H1 (cell line): Measurements from ENCODE around the gene SFN. TPM values are rescaled to one million over a fixed set of nuclear protein-coding genes. Genes with fewer than 3 reads are reported as not detected.

Source experiments
- CTCF ChIA-PET: fragments of 300-600 bp; sonication (Branson Sonifier 250); formaldehyde crosslinking; loops from one replicate; lab custom pipeline; 2021; ENCODE audit not compliant: partially characterized antibody; lab: Charles Lee
- POLR2A ChIA-PET: fragments of 300-600 bp; sonication (Branson Sonifier 250); formaldehyde crosslinking; loops from one replicate; lab custom pipeline; 2021; ENCODE audit warnings: inconsistent platforms; ENCODE audit not compliant: partially characterized antibody; lab: Charles Lee
- DNase-seq, 2 experiments: peaks; one replicate each; pipeline versions ENCODE4 v3.0.0 to v3.0.0-alpha.2; 2010 to 2022; ENCODE audit warnings: low spot score in 2 of 2, low read depth in 1 of 2, mixed read lengths in 1 of 2
- FAIRE-seq: peaks from 2 replicates; lab custom pipeline; 2011; peaks lifted over from hg19 to GRCh38; lab: Jason Lieb, UNC
- H2AFZ ChIP-seq: 2 replicates; pipeline ENCODE4 v1.8.1; 2012; ENCODE audit warnings: low read length, inconsistent platforms
- H2AK5ac ChIP-seq: 2 replicates; pipeline ENCODE4 v1.6.1; 2013; ENCODE audit warnings: low read depth, low read length
- H2BK120ac ChIP-seq: replicated peaks from 2 replicates; pipeline ENCODE3; 2013; ENCODE audit warnings: low read depth, low read length, inconsistent platforms
- H2BK12ac ChIP-seq: 2 replicates; pipeline ENCODE4 v1.6.1; 2013; ENCODE audit warnings: low read depth, low read length
- H2BK15ac ChIP-seq: 2 replicates; pipeline ENCODE4 v1.6.1; 2013; ENCODE audit warnings: low read length
- H2BK20ac ChIP-seq: 2 replicates; pipeline ENCODE4 v1.6.1; 2013; ENCODE audit warnings: low read length
- H2BK5ac ChIP-seq: 2 replicates; pipeline ENCODE4 v1.6.1; 2013; ENCODE audit warnings: low read depth, low read length
- H3K14ac ChIP-seq: 2 replicates; pipeline ENCODE4 v1.6.1; 2013; ENCODE audit warnings: inconsistent platforms; ENCODE audit not compliant: insufficient read length
- H3K18ac ChIP-seq: 2 replicates; pipeline ENCODE4 v1.6.1; 2013; ENCODE audit warnings: low read length; ENCODE audit errors: extremely low read depth
- H3K23ac ChIP-seq: 2 replicates; pipeline ENCODE4 v1.6.1; 2013; ENCODE audit warnings: inconsistent platforms; ENCODE audit not compliant: insufficient read length
- H3K23me2 ChIP-seq: 2 replicates; pipeline ENCODE4 v1.6.1; 2013; ENCODE audit warnings: low read depth, low read length
- H3K27ac ChIP-seq: 2 replicates; pipeline ENCODE4 v1.6.1; 2011; ENCODE audit warnings: low read depth, low read length, inconsistent platforms
- H3K27me3 ChIP-seq, 4 experiments: replicated peaks in 1 of 4; 1 replicate in 1 of 4; 2 replicates in 3 of 4; pipeline versions ENCODE4 v1.6.1 to v1.8.1; 2011 to 2013; ENCODE audit warnings: low read length in 3 of 4, mild to moderate bottlenecking in 3 of 4, inconsistent platforms in 2 of 4, mixed read lengths in 2 of 4, moderate library complexity in 1 of 4; ENCODE audit not compliant: control insufficient read depth in 3 of 4, insufficient read depth in 3 of 4; ENCODE audit errors: extremely low read depth in 1 of 4
- H3K36me3 ChIP-seq, 4 experiments: 2 replicates each; pipeline versions ENCODE4 v1.6.1 to v1.8.1; 2011 to 2013; ENCODE audit warnings: mild to moderate bottlenecking in 4 of 4, low read length in 3 of 4, moderate library complexity in 2 of 4, control low read depth in 1 of 4, inconsistent platforms in 1 of 4; ENCODE audit not compliant: insufficient read depth in 4 of 4, control insufficient read depth in 2 of 4
- H3K4ac ChIP-seq: replicated peaks from 2 replicates; pipeline ENCODE3; 2013; ENCODE audit warnings: low read length, low read depth, mixed read lengths, inconsistent platforms; ENCODE audit not compliant: insufficient read length
- H3K4me1 ChIP-seq, 4 experiments: replicated peaks in 1 of 4; 1 replicate in 1 of 4; 2 replicates in 3 of 4; pipeline versions ENCODE4 v1.6.1 to v1.8.1; 2011 to 2013; ENCODE audit warnings: low read length in 3 of 4, inconsistent platforms in 2 of 4, mixed read lengths in 1 of 4; ENCODE audit not compliant: insufficient read depth in 4 of 4, control insufficient read depth in 3 of 4
- H3K4me2 ChIP-seq, 2 experiments: 2 replicates each; pipeline versions ENCODE4 v1.6.1 to v1.8.1; 2011 to 2013; ENCODE audit warnings: low read depth in 2 of 2, low read length in 2 of 2, control low read depth in 1 of 2, inconsistent platforms in 1 of 2, mild to moderate bottlenecking in 1 of 2; ENCODE audit not compliant: insufficient read depth in 1 of 2
- H3K4me3 ChIP-seq, 4 experiments: fragments of 200-600, 300-600 bp in 1 of 4; sonication (generic), shearing (Covaris generic), sonication (Bioruptor Twin) in 1 of 4; 2 replicates each; pipeline versions ENCODE4 v1.5.1 to v1.8.1; 2011 to 2016; ENCODE audit warnings: low read length in 4 of 4, low read depth in 3 of 4, control low read depth in 2 of 4, inconsistent platforms in 2 of 4, mild to moderate bottlenecking in 2 of 4, mixed read lengths in 1 of 4, moderate library complexity in 1 of 4; ENCODE audit not compliant: insufficient read depth in 2 of 4; ENCODE audit errors: extremely low read depth in 1 of 4
- H3K56ac ChIP-seq: replicated peaks from 2 replicates; pipeline ENCODE3; 2013; ENCODE audit warnings: low read depth, mild to moderate bottlenecking, mixed read lengths, low read length, inconsistent platforms; ENCODE audit not compliant: insufficient read length
- H3K79me1 ChIP-seq: 2 replicates; pipeline ENCODE4 v1.6.1; 2013; ENCODE audit warnings: low read depth, low read length, control low read depth
- H3K79me2 ChIP-seq, 2 experiments: 2 replicates each; pipeline versions ENCODE4 v1.6.1 to v1.8.1; 2012 to 2013; ENCODE audit warnings: low read length in 2 of 2, mild to moderate bottlenecking in 2 of 2, inconsistent platforms in 1 of 2; ENCODE audit not compliant: insufficient read depth in 2 of 2, control insufficient read depth in 1 of 2
- H3K9ac ChIP-seq, 4 experiments: replicated peaks in 1 of 4; 1 replicate in 1 of 4; 2 replicates in 3 of 4; pipeline versions ENCODE4 v1.6.1 to v1.8.1; 2011 to 2013; ENCODE audit warnings: low read depth in 3 of 4, low read length in 3 of 4, control low read depth in 2 of 4, mild to moderate bottlenecking in 2 of 4, moderate library complexity in 2 of 4, inconsistent platforms in 1 of 4; ENCODE audit errors: extremely low read depth in 1 of 4
- H3K9me3 ChIP-seq, 2 experiments: 2 replicates each; pipeline versions ENCODE4 v1.6.1 to v1.8.1; 2012 to 2013; ENCODE audit warnings: mild to moderate bottlenecking in 2 of 2, moderate library complexity in 2 of 2, control low read depth in 1 of 2, inconsistent platforms in 1 of 2, low read depth in 1 of 2, low read length in 1 of 2, mixed read lengths in 1 of 2; ENCODE audit not compliant: insufficient read depth in 2 of 2
- H4K20me1 ChIP-seq, 2 experiments: replicated peaks in 1 of 2; 2 replicates each; pipeline versions ENCODE3 to v1.8.1; 2011 to 2013; ENCODE audit warnings: inconsistent platforms in 2 of 2, low read length in 2 of 2, mild to moderate bottlenecking in 1 of 2; ENCODE audit not compliant: insufficient read depth in 2 of 2, control insufficient read depth in 1 of 2
- H4K5ac ChIP-seq: 2 replicates; pipeline ENCODE4 v1.6.1; 2013; ENCODE audit warnings: low read length, low read depth, mixed read lengths, inconsistent platforms; ENCODE audit not compliant: insufficient read length
- H4K8ac ChIP-seq: 2 replicates; pipeline ENCODE4 v1.8.0; 2013; ENCODE audit warnings: mild to moderate bottlenecking, moderate library complexity, low read length, inconsistent platforms; ENCODE audit not compliant: insufficient read depth; ENCODE audit errors: extremely low read depth
- H4K91ac ChIP-seq: replicated peaks from 2 replicates; pipeline ENCODE3; 2013; ENCODE audit warnings: low read length, mixed read lengths, inconsistent platforms; ENCODE audit not compliant: insufficient read length
- EP300 ChIP-seq, 2 experiments: IDR thresholded peaks; 1 replicate in 1 of 2; 2 replicates in 1 of 2; pipeline ENCODE4 v1.6.1; 2011 to 2012; ENCODE audit warnings: low read depth in 2 of 2, low read length in 2 of 2, mild to moderate bottlenecking in 2 of 2, borderline replicate concordance in 1 of 2, inconsistent platforms in 1 of 2, moderate library complexity in 1 of 2
- FOSL1 ChIP-seq: IDR thresholded peaks from 2 replicates; pipeline ENCODE4 v1.6.1; 2011; ENCODE audit warnings: mild to moderate bottlenecking, low read depth, low read length, moderate library complexity; ENCODE audit not compliant: insufficient read depth
- HDAC6 ChIP-seq: IDR thresholded peaks from one replicate; pipeline ENCODE4 v1.7.1; 2012; ENCODE audit warnings: low read depth, mild to moderate bottlenecking, inconsistent platforms, low read length, moderate library complexity
- RAD21 ChIP-seq, 2 experiments: IDR thresholded peaks in 1 of 2; conservative IDR thresholded peaks in 1 of 2; 2 replicates each; pipeline ENCODE4 v1.6.1; 2011; ENCODE audit warnings: low read depth in 2 of 2, low read length in 2 of 2, improper control_type of control experiment in 1 of 2, inconsistent platforms in 1 of 2, mild to moderate bottlenecking in 1 of 2, moderate library complexity in 1 of 2
- RBBP5 ChIP-seq: IDR thresholded peaks from 2 replicates; pipeline ENCODE4 v1.7.1; 2012; ENCODE audit warnings: low read depth, mild to moderate bottlenecking, inconsistent platforms, low read length, moderate library complexity, borderline replicate concordance
- WGBS, 2 experiments: shearing (Covaris generic) in 1 of 2; methylation state at CpG; one replicate each; pipeline versions ENCODE4 v1.1.6 to v1.1.7; 2013 to 2015; ENCODE audit warnings: low lambda C conversion rate in 2 of 2, mixed read lengths in 2 of 2, inconsistent platforms in 1 of 2, low coverage in 1 of 2, missing lambda C conversion rate in 1 of 2; ENCODE audit not compliant: insufficient replicate concordance in 2 of 2, insufficient coverage in 1 of 2, insufficient read length in 1 of 2; ENCODE audit errors: extremely low coverage in 1 of 2, missing lambda C conversion rate in 1 of 2; 5-methylcytosine and 5-hydroxymethylcytosine counted together
- polyA plus RNA-seq, 7 experiments: library from polyadenylated mRNA; depleted of rRNA in 3 of 7; stranded (reverse) in 5 of 7; unstranded in 2 of 7; fragments of >200 nt in 5 of 7; fragments of 200-250 nt in 2 of 7; gene quantifications; 1 replicate in 5 of 7; 2 replicates in 1 of 7; 4 replicates in 1 of 7; pipeline versions ENCODE4 v1.2.1 to v1.2.3, GENCODE V29; 2011 to 2013; ENCODE audit warnings: missing spikeins in 2 of 7, mixed read lengths in 2 of 7
- total RNA-seq: library from RNA; stranded (reverse); fragmentation: NEBNext Ultra II Directional; extraction: Animal tissue kit (Norgen Biotek cat#: 25700); gene quantifications from 2 replicates; pipeline ENCODE4 v1.2.1, GENCODE V29; 2021
- TF ChIP-seq, protein P1 (sequence below), 3 experiments: IDR thresholded peaks; 1 replicate in 2 of 3; 2 replicates in 1 of 3; pipeline versions ENCODE4 v1.5.1 to v1.6.1; 2011; ENCODE audit warnings: low read length in 3 of 3, mild to moderate bottlenecking in 3 of 3, inconsistent platforms in 2 of 3, low read depth in 1 of 3, moderate library complexity in 1 of 3; ENCODE audit not compliant: insufficient read depth in 1 of 3; ENCODE audit errors: control extremely low read depth in 1 of 3
- TF ChIP-seq, protein P2 (sequence below): IDR thresholded peaks from 2 replicates; pipeline ENCODE4 v1.6.1; 2012; ENCODE audit warnings: inconsistent platforms

Gene SFN
- total and polyA plus RNA-seq, 2 of the 8 experiments (the other 6 are each of a cell fraction or from before 2014, with no cell fraction given): 3.3 to 3.9 TPM

DNA sequence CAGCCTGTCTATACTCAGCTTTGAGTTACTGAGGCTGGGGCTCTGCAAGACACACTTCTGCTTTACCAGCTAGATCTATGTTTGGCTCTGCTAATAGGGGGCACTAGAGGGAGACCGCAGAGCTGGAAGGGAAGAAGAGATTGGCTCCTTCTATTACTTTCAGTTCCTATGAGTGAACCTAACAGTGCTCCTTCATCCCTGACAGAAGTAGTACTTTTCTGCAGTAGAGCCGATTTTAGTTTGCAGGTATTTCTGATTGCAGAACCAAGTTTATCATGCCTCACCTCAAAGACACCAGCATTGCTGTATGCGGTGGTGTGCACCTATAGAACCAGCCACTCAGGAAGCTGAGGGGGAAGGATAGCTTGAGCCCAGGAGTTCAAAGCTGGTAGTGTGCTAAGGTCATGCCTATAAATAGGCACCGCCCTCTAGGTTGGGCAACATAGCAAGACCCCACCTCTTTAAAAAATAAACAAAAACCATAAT lies 42.1 kb upstream of the SFN start:
- Histone ChIP-seq H2BK5ac (no peak overlapping the region), H3K9me3 (peaks cover 2 to 8% of the 10 kb centered on the region in 2 experiments; a peak in 3 of 4 replicates), H3K4me2 (no peak overlapping the region), H3K27me3 (no peaks in the 10 kb centered on the region), H2BK15ac (no peak overlapping the region), H3K79me2 (no peaks in the 10 kb centered on the region), H3K4me1 (no peaks in the 10 kb centered on the region), H3K36me3 (no peaks in the 10 kb centered on the region), H4K5ac (no peak overlapping the region), H3K56ac (no peak overlapping the region), H4K91ac (no peak overlapping the region), H3K4ac (no peak overlapping the region), H3K18ac (no peak overlapping the region), H2BK120ac (no peak overlapping the region), H3K27ac (no peak overlapping the region), H4K20me1 (no peaks in the 10 kb centered on the region), H3K79me1 (no peaks in the 10 kb centered on the region), H2AK5ac (no peak overlapping the region), H2BK12ac (no peak overlapping the region), H2AFZ (no peak overlapping the region), H3K14ac (no peak overlapping the region), H3K4me3 (no peak overlapping the region), H3K23me2 (no peaks in the 10 kb centered on the region), H3K23ac (no peak overlapping the region), H4K8ac (no peak overlapping the region), H3K9ac (no peak overlapping the region), H2BK20ac (no peak overlapping the region)
- CTCF ChIA-PET: interaction anchor here (0.5 to 2.1 kb wide), 17 partner anchors 9 to 1013 kb away, joined by 3 to 20 read pairs (median 5); no protein-coding TSS in a partner anchor
- TF ChIP-seq EP300 (IDR thresholded peaks at IDR 0.05; ENCODE audit: borderline replicate concordance in 1 of 2, low read depth in 2 of 2, low read length in 2 of 2) (no peak), RAD21 (IDR thresholded peaks at IDR 0.05 in 1 of 2, conservative IDR thresholded peaks at IDR 0.05 in 1 of 2; ENCODE audit: low read depth in 2 of 2, low read length in 2 of 2) (0 out of 4 replicates have a peak, but pooled peaks of 1 of the 2 experiments have one; percentile 10), FOSL1 (no peak), RBBP5 (no peak), HDAC6 (no peak)
- TF ChIP-seq, protein P1, sequence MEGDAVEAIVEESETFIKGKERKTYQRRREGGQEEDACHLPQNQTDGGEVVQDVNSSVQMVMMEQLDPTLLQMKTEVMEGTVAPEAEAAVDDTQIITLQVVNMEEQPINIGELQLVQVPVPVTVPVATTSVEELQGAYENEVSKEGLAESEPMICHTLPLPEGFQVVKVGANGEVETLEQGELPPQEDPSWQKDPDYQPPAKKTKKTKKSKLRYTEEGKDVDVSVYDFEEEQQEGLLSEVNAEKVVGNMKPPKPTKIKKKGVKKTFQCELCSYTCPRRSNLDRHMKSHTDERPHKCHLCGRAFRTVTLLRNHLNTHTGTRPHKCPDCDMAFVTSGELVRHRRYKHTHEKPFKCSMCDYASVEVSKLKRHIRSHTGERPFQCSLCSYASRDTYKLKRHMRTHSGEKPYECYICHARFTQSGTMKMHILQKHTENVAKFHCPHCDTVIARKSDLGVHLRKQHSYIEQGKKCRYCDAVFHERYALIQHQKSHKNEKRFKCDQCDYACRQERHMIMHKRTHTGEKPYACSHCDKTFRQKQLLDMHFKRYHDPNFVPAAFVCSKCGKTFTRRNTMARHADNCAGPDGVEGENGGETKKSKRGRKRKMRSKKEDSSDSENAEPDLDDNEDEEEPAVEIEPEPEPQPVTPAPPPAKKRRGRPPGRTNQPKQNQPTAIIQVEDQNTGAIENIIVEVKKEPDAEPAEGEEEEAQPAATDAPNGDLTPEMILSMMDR (IDR thresholded peaks at IDR 0.05; ENCODE audit: control extremely low read depth in 1 of 3, insufficient read depth in 1 of 3, low read depth in 1 of 3, low read length in 3 of 3): peak in 2 of 3 experiments; percentile 21 to 37; a peak in 2 of 4 replicates
- TF ChIP-seq, protein P2, sequence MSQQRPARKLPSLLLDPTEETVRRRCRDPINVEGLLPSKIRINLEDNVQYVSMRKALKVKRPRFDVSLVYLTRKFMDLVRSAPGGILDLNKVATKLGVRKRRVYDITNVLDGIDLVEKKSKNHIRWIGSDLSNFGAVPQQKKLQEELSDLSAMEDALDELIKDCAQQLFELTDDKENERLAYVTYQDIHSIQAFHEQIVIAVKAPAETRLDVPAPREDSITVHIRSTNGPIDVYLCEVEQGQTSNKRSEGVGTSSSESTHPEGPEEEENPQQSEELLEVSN: no peak
- FAIRE-seq: no peak
- 87% methylated on average over 4 of the region's 4 CpGs; no CpG with 5 or more reads in 1 of the 2 experiments for WGBS, 2 experiments
- DNase-seq: no peak
- POLR2A ChIA-PET: interaction anchor here (0.6 to 1.5 kb wide), 3 partner anchors 9 to 349 kb away, joined by 3 to 5 read pairs (median 4); partner anchors contain the start of gene HMGN2
